ENCODE results near the gene RASGRP3.

- no peak for TF ChIP-seq POLR2AphosphoS5 (IDR thresholded peaks at IDR 0.05; ENCODE audit: low read depth, low read length)
- TF ChIP-seq RXRA (IDR thresholded peaks at IDR 0.05; ENCODE audit: borderline replicate concordance, low read depth) = no peak
- no peak for TF ChIP-seq RAD21 (IDR thresholded peaks at IDR 0.05; ENCODE audit: low read length)
- no peak for TF ChIP-seq SMC3 (IDR thresholded peaks at IDR 0.05; ENCODE audit: low read depth, low read length)
Measured at GRCh38 chr2:33477473-33478468, 1.3 kb downstream of the RASGRP3 start.

Measured in SK-N-SH (cell line).